T-helper 1 cell (primary cell): ENCODE data around the gene TSPEAR.

Experiments used
- DNase-seq, 5 donors: peaks; one replicate each; pipeline ENCODE4 v3.0.0-alpha.2; 2012 to 2020

TSPEAR gene

DNA sequence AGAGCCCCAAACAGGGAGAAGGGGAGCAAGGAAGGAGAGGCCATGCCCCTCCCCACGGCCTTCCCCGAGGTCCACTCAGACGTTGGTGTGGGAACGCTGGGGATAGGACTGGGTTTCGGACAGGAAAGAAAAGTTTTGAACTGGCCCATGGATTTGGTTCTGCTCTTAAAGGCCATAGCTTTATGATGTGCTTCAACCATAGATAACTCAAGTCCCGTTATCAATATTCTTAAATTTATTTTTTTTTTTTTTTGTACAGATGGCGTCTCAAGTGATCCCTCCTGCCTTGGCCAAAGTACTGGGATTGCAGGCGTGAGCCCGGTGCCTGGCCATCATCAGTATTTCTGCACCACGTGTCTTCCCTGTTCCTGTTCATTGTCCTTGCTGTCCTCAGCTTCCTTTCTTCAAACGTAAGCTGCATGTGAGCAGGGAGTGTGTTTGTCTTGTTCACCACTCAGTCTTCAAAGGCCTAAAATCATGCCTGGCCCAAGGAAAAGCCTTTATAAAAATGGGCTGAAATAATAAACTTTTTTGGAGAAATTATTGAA lies 170.6 kb downstream of the TSPEAR start:
- DNase-seq, result no peak

GRCh38 chr21:44539991-44540666 lies 171.2 kb downstream of the TSPEAR start, which contains the start of gene KRTAP10-1:
Gene KRTAP10-1, minus strand, starts transcription at chr21:44540195. Its CDS starts 45 bp downstream, at chr21:44540150.
- DNase-seq, result peak in 1 of 5 donors; percentile 6

DNA sequence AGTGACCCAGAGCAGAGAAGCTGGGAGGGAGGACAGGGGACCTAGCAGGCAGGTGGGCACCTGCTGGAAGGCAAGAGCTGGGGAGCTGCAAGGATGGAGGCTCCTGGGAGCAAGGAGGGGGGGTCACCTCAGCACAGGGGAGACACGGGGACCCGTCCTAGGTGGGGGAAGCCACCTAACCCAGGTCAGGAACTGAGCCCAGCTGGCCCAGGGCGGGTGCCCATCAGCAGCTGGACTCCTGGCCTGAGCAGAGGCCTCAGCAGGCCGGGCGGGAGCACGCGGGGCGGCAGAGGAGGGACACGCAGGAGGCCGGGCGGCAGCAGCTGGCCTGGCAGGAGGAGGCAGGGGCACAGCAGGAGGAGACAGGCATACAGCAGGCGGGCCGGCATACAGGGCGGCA lies 172.3 kb downstream of the TSPEAR start:
- peak in 1 of 5 donors; percentile 6 for DNase-seq

GRCh38 chr21:44537930-44538911 lies 173.2 kb downstream of the TSPEAR start:
- peak in 1 of 5 donors; percentile 5 for DNase-seq

GRCh38 chr21:44535963-44536362 lies 175.4 kb downstream of the TSPEAR start:
- DNase-seq, result no peak

DNA sequence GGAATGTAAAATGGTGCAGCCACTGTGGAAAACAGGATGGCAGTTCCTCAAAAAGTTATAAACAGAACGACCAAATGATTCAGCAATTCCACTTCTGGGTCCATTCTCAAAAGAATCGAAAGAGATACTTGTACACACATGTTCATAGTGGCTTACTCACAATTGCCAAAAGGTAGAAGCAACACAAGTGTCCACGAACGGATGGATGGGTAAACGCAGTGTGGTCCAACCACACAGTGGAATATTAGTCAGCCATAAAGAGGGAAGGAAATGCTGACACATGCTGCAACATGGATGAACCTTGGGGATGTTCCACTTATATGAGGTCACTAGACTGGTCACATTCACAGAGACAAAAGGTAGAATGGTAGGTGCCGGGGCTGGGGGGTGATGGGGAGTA lies 176.7 kb downstream of the TSPEAR start:
- no peak for DNase-seq

- peak in 1 of 5 donors; percentile 6 for DNase-seq
Measured at GRCh38 chr21:44533891-44534627, 177.3 kb downstream of the TSPEAR start.

GRCh38 chr21:44533121-44533890 lies 178.1 kb downstream of the TSPEAR start:
- peak in 1 of 5 donors; percentile 13 for DNase-seq

DNA sequence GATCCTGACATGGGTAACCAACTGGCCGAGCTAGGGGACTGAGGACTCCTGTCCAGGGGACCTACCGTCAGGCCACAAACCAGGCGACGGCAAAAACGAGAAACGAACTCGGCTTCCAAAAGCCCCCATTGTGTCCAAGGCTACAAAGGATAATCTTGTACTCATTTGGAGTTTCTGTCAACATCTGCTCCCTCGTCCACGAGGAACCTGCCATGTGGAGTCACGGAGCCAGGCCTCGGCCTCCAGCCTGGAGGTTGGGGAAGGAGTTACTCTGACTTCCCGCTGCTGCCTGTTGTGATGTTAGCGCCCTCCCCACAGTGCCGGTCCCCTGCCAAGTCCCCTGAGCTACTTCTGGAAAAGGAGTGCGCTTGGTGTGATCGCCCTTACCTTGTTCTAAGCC lies 178.7 kb downstream of the TSPEAR start:
- DNase-seq, result no peak

DNA sequence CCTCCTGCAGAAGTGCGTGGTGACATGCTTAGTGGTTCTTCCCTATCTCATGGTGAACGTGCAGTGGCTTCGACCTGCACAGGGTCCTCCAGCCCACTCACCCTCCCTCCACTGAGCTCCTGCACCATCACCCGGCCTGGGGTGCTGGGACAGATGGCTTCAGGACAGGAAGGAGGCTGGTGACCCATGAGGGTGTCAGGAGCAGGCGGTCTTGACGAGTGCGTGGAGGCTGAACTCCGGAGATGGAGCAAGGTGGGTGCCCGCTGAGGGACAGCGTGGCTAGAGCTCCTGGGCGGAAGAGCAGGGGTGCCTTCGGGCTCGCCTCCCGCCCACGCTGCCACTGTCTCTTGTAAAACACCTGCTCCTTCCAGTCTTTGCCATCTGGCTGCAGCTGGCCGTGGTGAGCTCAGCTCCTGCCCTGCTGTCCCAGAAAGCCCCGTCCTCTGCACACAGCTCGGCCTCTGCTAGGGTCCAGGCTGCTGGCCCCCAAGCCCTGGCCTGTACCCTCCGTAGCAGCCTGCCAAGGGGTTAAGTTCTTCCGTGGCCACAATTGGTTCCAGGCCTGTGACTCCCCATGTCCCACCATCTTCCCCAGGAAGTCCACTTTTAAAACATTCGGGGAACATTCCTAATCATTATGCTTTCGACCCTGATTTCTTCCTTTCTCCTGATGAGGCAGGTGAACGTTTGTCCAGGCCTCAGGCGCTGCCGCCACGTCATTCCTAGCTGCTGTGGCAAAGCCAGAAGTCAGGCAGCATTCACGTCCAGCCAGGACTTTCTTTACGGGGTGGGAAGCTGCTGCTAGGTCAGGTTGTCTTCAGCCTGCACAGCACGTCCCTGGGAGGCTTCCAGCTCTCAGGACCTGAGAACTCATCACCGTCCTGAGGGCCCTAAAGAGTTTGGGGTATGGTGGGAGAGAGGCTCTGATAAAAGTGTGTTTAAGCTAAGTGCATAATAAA lies 179.5 kb downstream of the TSPEAR start:
- DNase-seq, result no peak

GRCh38 chr21:44530903-44531605 lies 180.3 kb downstream of the TSPEAR start:
- DNase-seq, result no peak

DNA sequence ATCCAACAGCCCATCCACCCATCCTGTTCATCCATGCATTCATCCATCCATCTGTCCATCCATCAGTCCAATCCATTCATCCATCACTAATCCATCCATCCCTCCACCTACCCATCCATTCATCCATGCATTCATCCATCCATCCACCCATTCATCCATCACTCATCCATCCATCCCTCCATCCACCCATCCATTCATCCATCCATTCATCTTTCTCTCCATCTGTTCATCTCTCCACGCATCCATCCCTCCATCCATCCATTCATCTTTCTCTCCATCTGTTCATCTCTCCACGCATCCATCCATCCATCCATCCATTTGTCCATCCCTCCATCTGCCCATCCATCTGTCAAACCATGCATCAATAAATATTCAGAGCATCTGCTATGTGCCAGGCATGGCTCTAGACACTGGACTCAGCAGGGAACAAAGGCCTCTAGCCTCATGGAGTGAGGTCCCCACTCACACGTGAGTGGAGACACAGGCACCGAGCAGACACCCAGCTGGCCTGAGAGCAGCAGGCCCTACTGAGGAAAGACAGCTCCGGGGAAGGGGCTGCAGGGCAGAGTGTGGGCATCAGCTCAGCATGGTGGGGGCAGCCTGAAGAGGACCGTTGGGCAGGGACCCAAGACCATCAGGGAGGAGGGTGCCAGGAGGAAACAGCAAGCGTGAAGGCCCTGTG lies 181.0 kb downstream of the TSPEAR start:
- no peak for DNase-seq

DNA sequence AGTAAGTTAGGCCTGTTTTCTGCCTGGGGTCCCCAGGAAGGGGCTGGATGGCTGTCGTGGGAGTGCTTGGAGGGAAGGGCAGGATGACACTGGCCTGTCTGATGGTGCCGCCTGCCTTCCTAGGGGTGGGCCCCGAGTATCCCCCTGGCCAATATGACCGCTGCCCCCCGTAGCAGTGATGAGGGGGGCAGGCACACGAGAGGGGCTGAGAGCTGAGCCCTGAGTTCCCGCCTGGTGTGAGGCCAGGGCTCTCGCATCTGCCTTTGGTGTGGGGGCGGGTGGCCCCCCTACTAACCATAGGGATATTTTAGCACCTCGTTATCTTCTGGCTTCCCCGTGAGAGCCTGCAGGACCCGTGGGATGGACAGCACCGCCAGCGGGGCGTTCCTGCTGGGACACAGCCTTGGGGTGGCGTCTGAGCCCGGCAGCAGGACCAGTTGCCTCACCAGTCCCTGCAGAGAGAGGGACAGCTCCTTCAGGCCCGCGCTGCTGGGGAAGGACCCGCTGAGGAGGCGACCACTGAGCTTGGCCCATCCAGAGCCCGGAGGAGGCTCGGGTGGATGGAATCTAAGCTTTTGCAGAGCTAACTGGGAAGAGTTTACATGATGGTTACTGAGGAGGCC lies 181.8 kb downstream of the TSPEAR start:
- DNase-seq, result peak in 1 of 5 donors; percentile 4

- DNase-seq, result no peak
Measured at GRCh38 chr21:44529011-44529421, 182.4 kb downstream of the TSPEAR start.

DNA sequence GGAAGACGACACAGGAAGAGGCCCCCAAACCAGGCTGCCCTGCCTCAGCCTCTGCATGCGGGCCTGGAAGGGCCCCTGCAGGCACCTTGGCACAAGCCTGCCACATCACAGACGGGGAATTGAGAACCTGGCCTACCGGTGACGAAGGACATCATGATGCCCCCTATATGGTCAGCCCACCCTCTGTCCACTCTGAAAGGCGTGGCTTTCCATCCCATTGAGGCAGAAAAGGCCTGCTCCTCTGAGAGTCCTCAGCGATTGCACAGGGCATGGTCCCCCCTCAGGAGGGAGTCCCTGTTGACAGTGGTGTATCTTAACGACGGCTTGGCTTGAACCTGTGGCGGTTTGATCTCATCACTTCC lies 182.8 kb downstream of the TSPEAR start:
- DNase-seq, result peak in 1 of 5 donors; percentile 5

GRCh38 chr21:44527983-44528633 lies 183.3 kb downstream of the TSPEAR start:
- peak in 1 of 5 donors; percentile 5 for DNase-seq

GRCh38 chr21:44527156-44527982 lies 184.0 kb downstream of the TSPEAR start:
- DNase-seq, result no peak
